GM21515 (cell line): ENCODE measurements around the gene DNAL4.

Source experiments
- ATAC-seq: cut with Tn5 transposase; IDR thresholded peaks from one replicate; pipeline ENCODE4 v1.9.1; 2021; ENCODE audit not compliant: unreplicated experiment

Gene DNAL4

DNA sequence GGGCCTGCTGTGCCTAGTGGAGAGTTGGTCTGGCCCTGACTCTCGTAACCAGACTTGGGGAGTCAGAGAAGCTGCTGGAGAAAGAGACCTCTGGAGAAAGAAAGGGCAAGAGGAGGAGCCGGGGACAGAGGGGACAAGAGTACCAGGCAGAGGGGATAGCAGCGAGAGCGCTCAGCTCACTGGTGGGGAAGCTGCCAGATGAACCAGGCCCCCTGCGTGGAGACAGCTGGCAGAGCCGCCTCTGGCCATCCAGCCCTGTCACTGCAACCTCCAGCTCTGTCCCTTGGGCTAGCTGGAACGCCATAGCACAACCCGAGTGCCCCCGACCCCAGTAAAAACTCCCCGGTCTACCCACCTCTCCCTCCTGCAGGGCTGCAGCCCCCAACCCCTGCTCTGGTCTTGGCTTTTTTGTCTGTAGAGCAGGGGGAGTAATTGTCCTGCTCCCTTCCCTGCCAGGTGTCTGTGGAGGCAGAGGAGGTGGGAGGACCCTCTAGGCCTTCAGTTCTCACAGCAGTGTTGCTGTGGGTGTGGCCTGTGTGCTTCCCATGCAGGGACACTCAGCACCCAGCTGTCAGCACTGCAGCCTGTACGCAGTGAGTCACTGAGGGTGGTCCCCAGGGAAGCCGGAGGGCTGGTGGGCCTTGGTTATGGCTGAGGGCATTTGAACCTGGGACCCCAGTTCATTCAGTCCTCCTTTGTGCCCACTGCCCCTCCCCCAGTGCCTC lies 33.3 kb downstream of the DNAL4 start:
- no peak for ATAC-seq

- no peak for ATAC-seq
Measured at GRCh38 chr22:38759005-38759404, 34.9 kb downstream of the DNAL4 start.

GRCh38 chr22:38758276-38758945 lies 35.5 kb downstream of the DNAL4 start:
- no peak for ATAC-seq

- ATAC-seq, result no peak
Measured at GRCh38 chr22:38757464-38757757, 36.5 kb downstream of the DNAL4 start.

DNA sequence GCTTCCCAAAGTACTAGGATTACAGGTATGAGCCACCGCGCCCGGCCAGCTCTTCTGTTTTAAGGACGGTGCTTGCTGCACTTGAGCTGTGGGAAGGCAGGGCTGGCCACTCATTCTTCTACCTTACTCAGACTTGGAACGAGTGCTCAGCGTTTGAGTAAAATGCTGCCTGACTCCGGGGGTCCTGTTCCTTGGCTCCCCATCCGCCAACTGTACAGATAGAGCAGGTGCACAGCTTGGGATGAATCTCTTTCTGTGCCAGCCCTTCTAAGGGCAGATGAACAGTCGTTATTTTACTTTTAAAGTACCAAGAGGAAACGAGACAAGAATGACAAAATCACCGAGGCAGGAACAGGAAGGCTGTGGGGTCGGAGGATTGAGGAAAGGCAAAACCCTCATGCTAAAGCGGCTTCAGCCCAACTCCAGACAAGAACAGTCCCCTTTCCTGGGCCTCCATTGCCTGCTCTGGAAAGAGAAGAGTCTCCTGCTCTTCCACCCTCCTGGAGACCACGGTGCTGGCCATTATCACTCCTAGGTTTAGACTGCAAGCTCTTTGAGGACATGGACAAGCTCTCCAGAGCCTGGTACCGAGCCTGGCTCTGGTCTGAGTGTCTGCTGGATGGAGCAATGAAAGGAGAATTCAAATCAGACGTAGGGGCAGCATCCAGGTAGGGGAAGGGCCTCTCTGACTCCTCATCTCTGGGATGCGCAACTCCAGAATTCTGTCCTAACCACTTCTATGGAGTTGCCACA lies 37.1 kb downstream of the DNAL4 start:
- no peak for ATAC-seq

DNA sequence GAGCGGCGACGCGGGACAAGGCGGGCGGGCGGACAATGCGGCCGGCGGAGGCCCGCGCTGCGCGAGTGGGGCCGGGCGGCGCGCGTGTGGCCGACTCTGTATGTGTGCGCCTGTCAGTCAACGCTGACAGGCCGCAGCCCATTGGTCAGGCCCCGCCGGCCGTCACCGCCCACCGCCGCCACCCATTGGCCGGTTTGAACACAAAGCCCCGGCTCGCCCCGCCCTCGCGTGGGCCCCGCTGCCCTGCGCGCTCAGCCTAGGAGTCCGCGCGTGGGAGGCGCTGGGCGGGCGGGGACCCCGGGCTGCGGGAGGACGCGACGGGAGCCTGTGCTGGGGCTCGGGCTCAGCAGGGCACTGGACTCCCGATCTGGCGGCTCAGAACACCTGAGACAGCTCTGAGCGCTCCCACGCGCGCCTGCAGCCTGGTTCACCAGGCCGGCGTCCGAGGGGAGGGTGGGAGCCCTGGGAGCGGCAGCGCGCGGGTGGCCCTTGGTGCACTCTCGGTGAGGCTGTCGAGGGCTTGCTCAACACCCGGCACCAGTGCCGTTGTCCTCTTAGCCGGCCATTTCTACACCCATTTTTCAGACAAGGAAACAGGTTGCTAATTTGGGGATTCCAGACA lies 37.9 kb downstream of the DNAL4 start, which contains the start of gene SUN2:
SUN2 (minus strand) TSS at position 88 of the 622 bp plus-strand sequence. CDS start 3,370 bp downstream, outside the sequence.
- peak; percentile 55 for ATAC-seq

DNA sequence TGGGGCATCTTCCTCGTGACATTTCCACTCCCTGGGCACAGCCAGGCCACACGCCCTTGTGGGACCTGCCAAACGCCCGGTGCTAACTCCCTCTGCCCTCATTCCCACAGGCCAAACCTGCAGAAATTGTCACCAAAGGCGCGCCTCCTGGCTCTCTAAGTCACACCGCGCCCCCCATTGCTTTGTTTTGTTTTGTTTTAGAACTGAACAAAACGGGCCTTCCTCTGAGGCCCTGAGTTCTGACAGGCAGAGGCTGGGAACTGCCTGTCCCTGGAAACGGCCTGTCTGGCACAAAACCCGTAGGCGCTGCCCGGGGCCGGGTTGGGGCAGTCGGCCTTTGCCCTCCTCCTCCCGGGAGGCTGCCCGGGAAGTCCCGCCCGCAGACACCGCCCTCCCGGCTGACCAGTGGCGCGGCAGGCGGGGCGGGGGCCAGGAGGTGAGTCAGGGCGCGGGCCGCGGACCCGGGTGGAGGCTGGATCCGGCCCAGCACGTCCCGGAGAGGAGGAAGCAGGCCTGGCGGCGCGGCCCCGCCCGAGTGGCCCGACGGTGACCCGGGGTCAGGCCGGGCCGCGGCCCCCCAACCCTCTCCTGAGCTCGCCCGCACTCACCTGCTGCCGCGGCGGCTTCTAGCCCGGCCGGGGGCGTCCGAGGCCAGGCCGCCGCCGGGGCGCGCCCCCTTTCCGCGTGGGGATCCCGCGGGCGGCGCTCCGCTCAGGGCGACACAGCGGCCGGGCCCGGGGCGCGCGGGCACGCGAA lies 38.6 kb downstream of the DNAL4 start:
- ATAC-seq, result peak; percentile 21

- ATAC-seq, result no peak
Measured at GRCh38 chr22:38754751-38755154, 39.2 kb downstream of the DNAL4 start.

GRCh38 chr22:38753948-38754750 lies 39.8 kb downstream of the DNAL4 start:
- ATAC-seq, result no peak

DNA sequence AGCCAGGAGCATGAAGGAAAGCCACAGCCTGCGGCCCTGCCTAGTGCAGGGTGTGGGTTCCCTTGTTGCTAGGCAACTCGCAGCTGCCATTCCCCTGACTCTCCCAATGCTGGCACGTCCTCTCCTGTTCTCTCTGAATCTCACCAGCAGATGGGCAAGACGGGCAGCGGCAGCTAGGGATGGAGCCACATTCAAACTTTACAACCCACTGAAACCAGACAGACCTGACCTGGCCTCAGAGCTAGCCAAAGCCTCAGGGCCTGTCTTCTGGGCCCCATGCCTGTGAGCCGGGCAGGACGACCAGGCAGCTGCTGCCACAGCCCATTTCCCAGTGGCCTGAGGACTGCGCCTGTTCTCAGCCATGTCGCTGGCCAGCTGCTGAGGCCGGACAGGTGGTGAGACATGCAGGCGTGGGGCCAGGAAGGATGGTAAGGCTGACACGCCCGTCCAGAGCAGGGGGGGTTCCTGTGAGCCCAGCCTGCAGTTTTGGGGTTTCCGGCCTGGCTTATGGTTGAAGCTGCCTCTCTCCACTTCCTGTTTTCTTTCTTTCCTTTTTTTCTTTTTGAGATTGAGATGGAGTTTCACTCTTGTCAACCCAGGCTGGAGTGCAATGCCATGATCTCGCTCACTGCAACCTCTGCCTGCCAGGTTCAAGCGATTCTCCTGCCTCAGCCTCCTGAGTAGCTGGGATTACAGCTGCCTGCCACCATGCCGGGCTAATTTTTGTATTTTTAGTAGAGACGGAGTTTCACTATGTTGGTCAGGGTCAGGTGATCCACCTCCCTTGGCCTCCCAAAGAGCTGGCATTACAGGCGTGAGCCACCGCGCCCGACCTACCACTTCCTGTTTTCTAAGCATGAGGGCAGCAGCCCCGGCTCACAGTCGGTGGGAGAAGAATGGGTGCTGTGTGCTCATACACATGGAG lies 42.3 kb downstream of the DNAL4 start:
- ATAC-seq, result peak; percentile 37

- no peak for ATAC-seq
Measured at GRCh38 chr22:38751066-38751421, 42.9 kb downstream of the DNAL4 start.

DNA sequence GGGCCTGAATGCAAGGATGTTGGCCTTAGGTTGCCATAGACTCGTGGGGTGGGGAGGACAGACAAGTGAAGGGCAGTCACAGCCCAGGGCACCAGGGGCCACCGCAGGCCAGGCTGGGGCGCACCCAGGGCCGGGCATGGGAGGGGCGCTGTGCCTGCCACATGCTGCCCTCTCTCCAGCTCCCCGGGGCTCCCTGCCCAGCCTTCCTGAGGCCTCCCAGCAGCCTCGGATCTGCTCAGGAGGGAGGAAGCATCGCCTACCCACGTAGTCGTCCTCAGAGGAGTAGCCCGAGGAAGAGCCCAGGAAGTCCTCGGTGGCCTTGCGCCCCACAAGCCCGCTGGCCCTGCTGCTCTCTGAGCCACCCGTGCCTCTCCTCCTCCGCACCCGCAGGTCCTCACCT lies 43.3 kb downstream of the DNAL4 start:
- no peak for ATAC-seq

- no peak for ATAC-seq
Measured at GRCh38 chr22:38750104-38750503, 43.8 kb downstream of the DNAL4 start.

- no peak for ATAC-seq
Measured at GRCh38 chr22:38748487-38749136, 45.3 kb downstream of the DNAL4 start.

- no peak for ATAC-seq
Measured at GRCh38 chr22:38745676-38746460, 48.1 kb downstream of the DNAL4 start.

GRCh38 chr22:38744981-38745380 lies 49.0 kb downstream of the DNAL4 start:
- no peak for ATAC-seq

GRCh38 chr22:38742176-38742942 lies 51.6 kb downstream of the DNAL4 start:
- no peak for ATAC-seq
